Nephron (organoid): ENCODE results near the gene FGFR3.

Source experiments
- H3K27ac Mint-ChIP-seq, 3 experiments: 2 replicates each; pipeline ENCODE4 v1.8.0; 2020; ENCODE audit warnings: mixed read lengths in 3 of 3, mild to moderate bottlenecking in 2 of 3, moderate library complexity in 1 of 3
- H3K27me3 Mint-ChIP-seq: 2 replicates; pipeline ENCODE4 v1.8.0; 2021; ENCODE audit warnings: low read depth, mild to moderate bottlenecking, moderate library complexity, mixed read lengths
- H3K36me3 Mint-ChIP-seq: 2 replicates; pipeline ENCODE4 v1.8.0; 2020; ENCODE audit warnings: low read depth, mixed read lengths
- H3K4me1 Mint-ChIP-seq: 2 replicates; pipeline ENCODE4 v1.8.0; 2020; ENCODE audit warnings: mixed read lengths
- H3K4me3 Mint-ChIP-seq, 3 experiments: 2 replicates each; pipeline ENCODE4 v1.8.0; 2020; ENCODE audit warnings: mild to moderate bottlenecking in 3 of 3, mixed read lengths in 3 of 3, moderate library complexity in 2 of 3
- H3K9me3 Mint-ChIP-seq: 2 replicates; pipeline ENCODE4 v1.8.0; 2020; ENCODE audit warnings: mixed read lengths
- CTCF ChIP-seq, 3 experiments: fragments of 200-600 bp; sonication (generic); IDR thresholded peaks; one replicate each; pipeline ENCODE4 v1.5.0; 2021; ENCODE audit warnings: antibody characterized with exemption in 3 of 3; ENCODE audit not compliant: unreplicated experiment in 3 of 3

Gene FGFR3

DNA sequence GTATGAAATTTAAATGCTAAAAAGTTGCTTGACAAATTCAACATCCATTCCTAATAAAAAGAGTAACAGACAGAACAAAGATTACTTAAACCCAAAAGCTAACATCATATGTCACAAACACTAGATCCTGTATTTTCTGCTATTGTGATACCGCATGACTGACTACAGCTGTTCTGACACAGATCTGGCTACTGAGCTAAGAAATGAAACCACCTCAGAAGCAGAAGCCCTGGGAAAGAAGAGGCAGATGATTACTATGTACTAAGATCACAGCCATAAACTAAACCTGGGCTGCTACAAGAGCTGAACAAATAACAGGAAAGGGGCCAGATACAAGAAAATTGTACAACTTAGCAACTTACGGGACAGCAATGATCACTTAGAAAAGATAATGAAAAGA is 53.5 kb downstream of the FGFR3 start:
- TF ChIP-seq CTCF (IDR thresholded peaks at IDR 0.05; ENCODE audit: unreplicated experiment in 3 of 3), result no peak
- Mint-ChIP-seq H3K27me3 (peaks cover 3% of the 10 kb centered on the region), H3K4me3 (no peak overlapping the region)

GRCh38 chr4:1850276-1850675 is 57.2 kb downstream of the FGFR3 start:
- Mint-ChIP-seq H3K27ac (no peak overlapping the region), H3K27me3 (no peaks in the 10 kb centered on the region), H3K4me3 (no peak overlapping the region), H3K4me1 (peaks cover 14% of the 10 kb centered on the region), H3K9me3 (no peaks in the 10 kb centered on the region), H3K36me3 (peaks cover 12% of the 10 kb centered on the region)
- TF ChIP-seq CTCF (IDR thresholded peaks at IDR 0.05; ENCODE audit: unreplicated experiment in 3 of 3), result no peak

More for the DNA sequence above, 53.5 kb downstream of the FGFR3 start:
- no peaks in the 10 kb centered on the region for H3K9me3 Mint-ChIP-seq
- peaks cover 8% of the 10 kb centered on the region for H3K4me1 Mint-ChIP-seq
- peaks cover 27% of the 10 kb centered on the region for H3K36me3 Mint-ChIP-seq
- no peak overlapping the region for H3K27ac Mint-ChIP-seq

GRCh38 chr4:1851160-1851559 is 58.1 kb downstream of the FGFR3 start:
- H3K4me3 Mint-ChIP-seq, result peak overlapping the region in 1 of 3 experiments; percentile 65
- peaks cover 14% of the 10 kb centered on the region for H3K4me1 Mint-ChIP-seq
- H3K9me3 Mint-ChIP-seq, result no peaks in the 10 kb centered on the region
- H3K27me3 Mint-ChIP-seq, result no peaks in the 10 kb centered on the region
- H3K36me3 Mint-ChIP-seq, result peaks cover 12% of the 10 kb centered on the region
- TF ChIP-seq CTCF (IDR thresholded peaks at IDR 0.05; ENCODE audit: unreplicated experiment in 3 of 3), result no peak
- H3K27ac Mint-ChIP-seq, result no peak overlapping the region

- Mint-ChIP-seq H3K27ac (no peak overlapping the region), H3K4me3 (peak overlapping the region in 1 of 3 experiments; percentile 65), H3K27me3 (no peaks in the 10 kb centered on the region), H3K36me3 (peaks cover 7% of the 10 kb centered on the region), H3K4me1 (peaks cover 10% of the 10 kb centered on the region), H3K9me3 (no peaks in the 10 kb centered on the region)
- no peak for TF ChIP-seq CTCF (IDR thresholded peaks at IDR 0.05; ENCODE audit: unreplicated experiment in 3 of 3)
These were observed 58.7 kb downstream of the FGFR3 start for GRCh38 chr4:1851575-1852410.

DNA sequence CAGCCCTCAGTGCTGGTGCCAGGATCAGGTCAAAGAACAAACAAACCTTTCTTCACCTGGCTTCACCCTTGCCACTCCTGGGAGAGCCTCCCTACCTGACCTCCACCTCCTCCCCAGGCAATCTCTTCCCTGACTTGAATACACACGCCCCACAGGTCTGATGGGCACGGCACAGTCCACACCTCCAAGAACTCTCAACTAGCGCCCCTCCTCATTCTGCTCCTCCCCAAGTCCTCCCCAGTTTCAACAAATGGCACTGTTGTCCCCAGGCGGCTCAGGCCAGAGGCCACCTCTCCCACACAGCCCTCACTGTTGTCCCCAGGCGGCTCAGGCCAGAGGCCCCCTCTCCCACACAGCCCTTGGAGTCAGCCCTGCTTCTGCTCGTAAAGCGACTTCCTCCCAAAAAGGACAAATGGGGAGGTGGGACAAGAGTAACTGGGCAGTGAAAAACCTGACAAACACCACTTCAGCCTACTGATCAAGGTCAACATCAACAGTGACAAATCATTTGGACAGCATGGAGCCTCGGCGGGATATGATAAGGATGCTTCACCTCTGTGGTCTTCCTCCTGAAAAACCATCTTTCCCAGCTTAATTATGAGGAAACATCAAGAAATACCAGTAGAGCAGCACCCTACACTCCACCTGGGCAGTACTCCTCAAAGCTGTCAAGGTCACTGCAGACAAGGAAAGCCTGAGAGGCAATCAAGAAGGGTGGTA is 60.0 kb downstream of the FGFR3 start:
- Mint-ChIP-seq H3K4me1 (peaks cover 10% of the 10 kb centered on the region), H3K27me3 (peaks cover 3% of the 10 kb centered on the region), H3K9me3 (no peaks in the 10 kb centered on the region), H3K27ac (peak overlapping the region in 2 of 3 experiments; percentile 48 to 58), H3K4me3 (peak overlapping the region; percentile 70 to 90 (median 85)), H3K36me3 (no peaks in the 10 kb centered on the region)
- no peak for TF ChIP-seq CTCF (IDR thresholded peaks at IDR 0.05; ENCODE audit: unreplicated experiment in 3 of 3)
